HuH-7 (cell line): ENCODE results near the gene LRRN3.

Experiments used
- DNase-seq: peaks from one replicate; pipeline ENCODE4 v3.0.0; 2011; ENCODE audit warnings: low spot score

The LRRN3 gene

DNA sequence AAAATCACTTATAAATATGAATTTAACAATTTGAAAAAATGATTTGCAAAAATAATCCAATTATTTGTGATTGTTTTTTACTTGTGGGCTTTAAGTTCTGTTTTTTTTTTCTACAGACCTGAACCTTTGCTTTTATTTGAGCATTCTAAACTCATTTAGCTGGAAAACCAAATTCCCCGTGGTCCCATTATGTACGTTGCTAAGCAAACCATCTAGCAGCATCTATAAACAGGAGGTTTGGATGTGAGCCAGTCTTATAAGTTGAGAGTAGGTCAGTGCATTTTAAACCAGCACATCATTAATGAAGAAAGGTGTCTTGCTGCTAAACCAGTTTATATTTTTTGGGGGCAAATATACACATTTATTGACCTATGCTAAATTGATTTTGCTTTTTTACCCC is 77.3 kb downstream of the LRRN3 start:
- no peak for DNase-seq

GRCh38 chr7:111172564-111173257 is 81.8 kb downstream of the LRRN3 start:
- no peak for DNase-seq

DNA sequence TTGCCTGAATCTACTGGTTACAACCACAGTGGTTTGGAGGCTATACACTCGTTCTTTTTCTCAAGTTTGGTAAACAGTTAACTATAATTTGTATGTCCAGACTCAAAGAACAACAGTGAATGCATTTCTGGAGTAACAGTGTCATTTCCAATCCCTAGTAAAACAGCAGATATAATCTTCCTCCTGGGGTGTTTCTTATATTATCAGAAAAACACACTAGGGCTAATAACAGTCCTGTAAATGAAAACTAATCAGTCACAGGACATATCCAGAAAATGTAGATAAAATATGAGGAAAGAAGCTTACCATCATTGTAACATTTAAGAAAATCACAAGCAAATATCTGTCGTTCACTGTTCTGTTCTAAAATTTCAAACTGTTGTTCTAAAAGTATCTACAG is 82.6 kb downstream of the LRRN3 start:
- no peak for DNase-seq

DNA sequence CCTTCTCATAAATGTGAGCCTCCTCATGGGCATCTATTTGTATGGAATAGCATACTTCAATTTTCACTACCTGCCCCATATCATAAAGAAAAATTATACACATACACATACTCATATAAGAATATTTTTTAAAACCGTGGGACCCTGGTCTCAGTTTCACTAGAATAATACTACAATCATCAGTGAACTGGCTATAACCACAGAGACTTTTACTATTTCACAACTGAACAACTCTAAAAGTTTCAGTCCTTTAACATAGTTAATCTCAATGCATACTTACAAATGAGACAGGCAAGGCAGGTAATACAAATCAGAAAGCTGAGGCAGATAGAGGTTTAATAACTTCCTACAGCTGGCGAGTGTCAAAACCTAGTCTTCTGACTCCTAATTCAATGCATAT is 83.1 kb downstream of the LRRN3 start:
- DNase-seq, result no peak

DNA sequence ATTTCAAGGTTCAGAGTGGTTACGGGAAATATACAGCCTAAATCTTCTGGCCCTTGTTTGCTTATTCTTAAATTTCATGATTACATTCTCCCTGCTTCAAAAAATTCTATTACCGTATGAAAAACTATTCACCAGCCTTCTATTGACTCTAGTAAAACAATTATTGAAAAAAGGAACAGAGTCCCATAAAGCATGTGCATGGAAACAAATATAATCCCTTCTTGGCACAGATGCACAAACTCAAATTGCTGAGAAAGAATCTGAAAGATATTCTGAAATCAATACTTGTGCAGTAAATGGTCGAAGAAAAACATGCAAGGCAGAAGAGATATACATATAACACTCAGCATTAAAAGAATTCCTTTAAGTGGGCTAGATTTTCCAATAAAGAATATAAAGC is 83.6 kb downstream of the LRRN3 start:
- DNase-seq, result no peak
